ENCODE results near the gene PKP4.

The PKP4 gene

DNA sequence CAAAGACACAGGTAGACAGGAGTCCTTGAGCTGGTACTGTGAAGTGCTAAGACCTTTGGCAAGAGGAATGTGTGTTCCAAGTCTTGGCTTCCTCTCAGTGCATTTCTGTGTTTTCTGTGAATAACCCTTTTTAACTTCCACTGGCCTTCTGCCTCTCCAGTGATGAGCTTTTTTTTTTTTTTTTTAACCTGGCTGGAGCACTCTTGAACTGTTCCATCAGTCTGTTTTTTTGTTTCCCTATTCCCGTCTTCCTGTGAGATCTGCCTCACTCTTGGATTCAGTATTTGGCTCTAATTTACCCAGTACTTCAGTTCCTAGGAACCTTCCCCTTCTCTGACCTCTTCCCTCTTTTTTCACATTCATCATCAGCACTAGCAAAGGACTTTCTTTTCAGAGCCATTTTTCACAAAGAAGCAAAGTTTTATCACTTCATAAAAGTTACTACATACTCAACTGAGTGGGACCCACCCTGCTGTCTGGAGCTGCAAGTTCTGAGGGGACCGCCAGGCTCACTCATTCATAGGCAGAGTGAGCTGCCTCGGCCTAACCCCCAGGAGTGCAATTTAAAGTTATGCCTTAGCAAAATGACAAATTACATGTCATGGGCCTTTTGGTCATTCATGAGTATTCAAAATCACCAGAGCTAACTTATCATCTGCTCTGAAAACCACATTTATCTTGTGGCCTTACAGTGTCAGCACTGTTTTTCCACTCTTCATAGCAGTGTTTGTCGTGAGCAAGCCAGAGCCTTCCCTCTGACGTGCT lies 211.4 kb downstream of the PKP4 start:
- no peak for TF ChIP-seq TAF1 (IDR thresholded peaks at IDR 0.05; ENCODE audit: borderline replicate concordance, insufficient read depth, low read length)
- TF ChIP-seq, protein P1, sequence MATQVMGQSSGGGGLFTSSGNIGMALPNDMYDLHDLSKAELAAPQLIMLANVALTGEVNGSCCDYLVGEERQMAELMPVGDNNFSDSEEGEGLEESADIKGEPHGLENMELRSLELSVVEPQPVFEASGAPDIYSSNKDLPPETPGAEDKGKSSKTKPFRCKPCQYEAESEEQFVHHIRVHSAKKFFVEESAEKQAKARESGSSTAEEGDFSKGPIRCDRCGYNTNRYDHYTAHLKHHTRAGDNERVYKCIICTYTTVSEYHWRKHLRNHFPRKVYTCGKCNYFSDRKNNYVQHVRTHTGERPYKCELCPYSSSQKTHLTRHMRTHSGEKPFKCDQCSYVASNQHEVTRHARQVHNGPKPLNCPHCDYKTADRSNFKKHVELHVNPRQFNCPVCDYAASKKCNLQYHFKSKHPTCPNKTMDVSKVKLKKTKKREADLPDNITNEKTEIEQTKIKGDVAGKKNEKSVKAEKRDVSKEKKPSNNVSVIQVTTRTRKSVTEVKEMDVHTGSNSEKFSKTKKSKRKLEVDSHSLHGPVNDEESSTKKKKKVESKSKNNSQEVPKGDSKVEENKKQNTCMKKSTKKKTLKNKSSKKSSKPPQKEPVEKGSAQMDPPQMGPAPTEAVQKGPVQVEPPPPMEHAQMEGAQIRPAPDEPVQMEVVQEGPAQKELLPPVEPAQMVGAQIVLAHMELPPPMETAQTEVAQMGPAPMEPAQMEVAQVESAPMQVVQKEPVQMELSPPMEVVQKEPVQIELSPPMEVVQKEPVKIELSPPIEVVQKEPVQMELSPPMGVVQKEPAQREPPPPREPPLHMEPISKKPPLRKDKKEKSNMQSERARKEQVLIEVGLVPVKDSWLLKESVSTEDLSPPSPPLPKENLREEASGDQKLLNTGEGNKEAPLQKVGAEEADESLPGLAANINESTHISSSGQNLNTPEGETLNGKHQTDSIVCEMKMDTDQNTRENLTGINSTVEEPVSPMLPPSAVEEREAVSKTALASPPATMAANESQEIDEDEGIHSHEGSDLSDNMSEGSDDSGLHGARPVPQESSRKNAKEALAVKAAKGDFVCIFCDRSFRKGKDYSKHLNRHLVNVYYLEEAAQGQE (IDR thresholded peaks at IDR 0.05; ENCODE audit: insufficient read depth in 1 of 2, low read depth in 2 of 2, low read length in 2 of 2) = no peak
- TF ChIP-seq FOXP2 (optimal IDR thresholded peaks at IDR 0.05; ENCODE audit: borderline replicate concordance, extremely low read depth, extremely low read length, insufficient read depth) = no peak
- TF ChIP-seq POLR2AphosphoS5 (IDR thresholded peaks at IDR 0.05; ENCODE audit: low read depth, low read length) = no peak
- no peak for TF ChIP-seq SIN3A (IDR thresholded peaks at IDR 0.05; ENCODE audit: borderline replicate concordance, insufficient read depth, low read length)

DNA sequence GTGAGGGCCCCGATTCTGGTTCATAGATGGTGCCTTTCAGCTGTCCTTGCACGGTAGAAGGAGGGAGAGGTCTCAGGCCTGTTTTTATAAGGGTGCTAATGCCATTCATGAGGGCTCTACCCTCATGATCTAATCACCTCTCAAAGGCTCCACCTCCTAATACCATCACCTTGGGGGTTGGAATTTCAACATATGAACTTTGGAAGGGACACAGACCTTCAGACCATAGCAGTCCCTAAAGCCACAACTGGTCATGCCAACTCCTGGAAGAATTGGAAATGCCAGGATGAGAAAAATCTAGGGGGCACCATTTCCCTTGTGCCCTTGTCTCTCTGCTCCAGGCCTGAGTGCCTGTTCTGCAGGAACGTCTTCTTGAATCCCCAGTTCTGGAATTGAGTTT lies 213.5 kb downstream of the PKP4 start:
- TF ChIP-seq FOXP2 (optimal IDR thresholded peaks at IDR 0.05; ENCODE audit: borderline replicate concordance, extremely low read depth, extremely low read length, insufficient read depth) = no peak
- TF ChIP-seq POLR2AphosphoS5 (IDR thresholded peaks at IDR 0.05; ENCODE audit: low read depth, low read length) = no peak
- TF ChIP-seq TAF1 (IDR thresholded peaks at IDR 0.05; ENCODE audit: borderline replicate concordance, insufficient read depth, low read length) = no peak
- no peak for TF ChIP-seq SIN3A (IDR thresholded peaks at IDR 0.05; ENCODE audit: borderline replicate concordance, insufficient read depth, low read length)
- TF ChIP-seq, protein P1 (IDR thresholded peaks at IDR 0.05; ENCODE audit: insufficient read depth in 1 of 2, low read depth in 2 of 2, low read length in 2 of 2) = no peak

DNA sequence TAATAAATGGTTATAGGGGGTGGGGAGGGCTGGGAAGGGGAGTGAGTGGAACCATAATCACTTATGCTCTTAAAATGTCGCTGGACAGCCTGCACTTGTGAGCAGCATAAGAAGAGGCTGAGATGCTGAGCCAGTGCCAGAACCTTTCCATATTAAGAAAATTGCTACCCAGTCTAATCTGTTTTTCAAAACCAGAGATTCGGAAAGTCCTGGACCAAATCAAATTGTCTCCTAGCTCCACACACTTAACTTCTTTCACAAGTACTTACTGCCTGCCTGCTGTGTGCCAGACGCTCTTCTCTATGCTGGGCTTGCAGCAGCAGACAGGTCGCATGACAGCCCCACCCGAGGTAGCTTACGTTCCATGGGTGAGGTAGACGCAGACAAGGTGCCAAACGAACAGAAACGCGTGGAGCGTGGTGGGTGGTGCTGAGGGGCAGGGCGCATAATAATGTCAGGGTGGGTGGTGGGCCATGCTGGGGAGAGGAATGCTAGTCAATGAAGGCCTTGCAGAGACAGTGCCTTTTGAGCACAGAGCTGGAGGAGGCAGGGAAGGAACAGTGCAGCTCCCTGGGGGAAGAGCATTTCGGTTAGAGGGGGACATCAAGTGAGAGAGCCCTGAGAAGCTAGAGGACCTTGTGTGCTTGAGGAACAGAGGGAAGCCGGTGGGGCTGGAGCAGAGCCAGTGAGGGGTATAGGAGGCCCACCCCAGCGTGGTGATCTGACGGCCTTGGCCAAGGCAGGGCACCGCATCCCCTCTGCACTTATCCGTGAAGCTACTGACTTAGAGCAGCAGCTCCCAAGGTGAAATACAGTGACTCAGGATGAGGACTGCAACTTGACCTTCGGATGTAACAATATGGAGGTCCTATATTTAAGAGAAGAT lies 214.9 kb downstream of the PKP4 start:
- TF ChIP-seq, protein P1 (IDR thresholded peaks at IDR 0.05; ENCODE audit: insufficient read depth in 1 of 2, low read depth in 2 of 2, low read length in 2 of 2) = no peak
- TF ChIP-seq FOXP2 (optimal IDR thresholded peaks at IDR 0.05; ENCODE audit: borderline replicate concordance, extremely low read depth, extremely low read length, insufficient read depth) (no peak), TAF1 (IDR thresholded peaks at IDR 0.05; ENCODE audit: borderline replicate concordance, insufficient read depth, low read length) (no peak), POLR2AphosphoS5 (IDR thresholded peaks at IDR 0.05; ENCODE audit: low read depth, low read length) (no peak), SIN3A (IDR thresholded peaks at IDR 0.05; ENCODE audit: borderline replicate concordance, insufficient read depth, low read length) (no peak)

DNA sequence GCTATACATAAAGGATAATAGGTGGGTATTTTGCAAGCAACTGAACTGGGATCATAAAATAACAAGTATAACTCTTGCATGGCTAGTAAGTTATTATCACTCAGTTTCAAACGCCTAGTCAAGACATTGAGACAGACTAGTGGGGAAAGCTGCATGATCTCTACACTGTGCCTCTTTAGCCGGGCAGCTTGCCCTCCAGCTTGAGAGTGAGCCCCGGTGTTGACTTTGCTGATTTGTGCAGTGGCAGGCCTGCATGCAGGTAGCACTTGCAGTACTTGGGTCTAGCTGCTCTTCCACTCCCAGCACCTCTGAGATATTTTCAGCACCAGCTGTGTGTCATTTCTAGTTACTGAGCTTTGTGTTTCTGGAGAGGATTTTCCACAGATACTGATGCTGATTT lies 219.5 kb downstream of the PKP4 start:
- TF ChIP-seq, protein P1 (IDR thresholded peaks at IDR 0.05; ENCODE audit: insufficient read depth in 1 of 2, low read depth in 2 of 2, low read length in 2 of 2) = no peak
- TF ChIP-seq POLR2AphosphoS5 (IDR thresholded peaks at IDR 0.05; ENCODE audit: low read depth, low read length) = no peak
- no peak for TF ChIP-seq TAF1 (IDR thresholded peaks at IDR 0.05; ENCODE audit: borderline replicate concordance, insufficient read depth, low read length)
- no peak for TF ChIP-seq SIN3A (IDR thresholded peaks at IDR 0.05; ENCODE audit: borderline replicate concordance, insufficient read depth, low read length)
- TF ChIP-seq FOXP2 (optimal IDR thresholded peaks at IDR 0.05; ENCODE audit: borderline replicate concordance, extremely low read depth, extremely low read length, insufficient read depth) = no peak
